Stimulated activated CD4-positive, alpha-beta T cell treated with anti-CD3 and anti-CD28 coated beads, TNF-alpha, amount 100 ng/mL, for 4 hours (primary cell): ENCODE measurements around the gene GSG1L.

Source experiments
- DNase-seq, 3 experiments: peaks; one replicate each; pipeline ENCODE4 v3.0.0-alpha.2; 2020; ENCODE audit warnings: low read depth in 3 of 3

The GSG1L gene

GRCh38 chr16:28091656-28092055 lies 28.1 kb upstream of the GSG1L start:
- DNase-seq, result no peak

- no peak for DNase-seq
Measured at GRCh38 chr16:28090646-28091377, 27.3 kb upstream of the GSG1L start.

GRCh38 chr16:28089992-28090365 lies 26.5 kb upstream of the GSG1L start:
- no peak for DNase-seq

GRCh38 chr16:28089205-28089991 lies 25.9 kb upstream of the GSG1L start:
- DNase-seq, result no peak

GRCh38 chr16:28087675-28088300 lies 24.3 kb upstream of the GSG1L start:
- no peak for DNase-seq

- DNase-seq, result no peak
Measured at GRCh38 chr16:28087140-28087660, 23.7 kb upstream of the GSG1L start.

- DNase-seq, result no peak
Measured at GRCh38 chr16:28086186-28087139, 22.9 kb upstream of the GSG1L start.

GRCh38 chr16:28085389-28086171 lies 22.1 kb upstream of the GSG1L start:
- no peak for DNase-seq

GRCh38 chr16:28084209-28084608 lies 20.7 kb upstream of the GSG1L start:
- DNase-seq, result no peak

- DNase-seq, result no peak
Measured at GRCh38 chr16:28082624-28083023, 19.1 kb upstream of the GSG1L start.

- DNase-seq, result no peak
Measured at GRCh38 chr16:28081391-28081968, 18.0 kb upstream of the GSG1L start.

GRCh38 chr16:28078261-28078660 lies 14.7 kb upstream of the GSG1L start:
- no peak for DNase-seq

GRCh38 chr16:28073836-28074235 lies 10.3 kb upstream of the GSG1L start:
- no peak for DNase-seq

- no peak for DNase-seq
Measured at GRCh38 chr16:28072087-28072486, 8.6 kb upstream of the GSG1L start.

- no peak for DNase-seq
Measured at GRCh38 chr16:28069971-28070794, 6.7 kb upstream of the GSG1L start.

GRCh38 chr16:28068976-28069375 lies 5.5 kb upstream of the GSG1L start:
- DNase-seq, result no peak

GRCh38 chr16:28067604-28068379 lies 4.3 kb upstream of the GSG1L start:
- DNase-seq, result no peak

- DNase-seq, result no peak
Measured at GRCh38 chr16:28064706-28065249, 1.3 kb upstream of the GSG1L start.
